ENCODE data around the gene OSBPL2. TPM values are rescaled to one million over a fixed set of nuclear protein-coding genes. Genes with fewer than 3 reads are reported as not detected.

Gene OSBPL2
- polyA plus RNA-seq, 1 experiment: 20.5 TPM

DNA sequence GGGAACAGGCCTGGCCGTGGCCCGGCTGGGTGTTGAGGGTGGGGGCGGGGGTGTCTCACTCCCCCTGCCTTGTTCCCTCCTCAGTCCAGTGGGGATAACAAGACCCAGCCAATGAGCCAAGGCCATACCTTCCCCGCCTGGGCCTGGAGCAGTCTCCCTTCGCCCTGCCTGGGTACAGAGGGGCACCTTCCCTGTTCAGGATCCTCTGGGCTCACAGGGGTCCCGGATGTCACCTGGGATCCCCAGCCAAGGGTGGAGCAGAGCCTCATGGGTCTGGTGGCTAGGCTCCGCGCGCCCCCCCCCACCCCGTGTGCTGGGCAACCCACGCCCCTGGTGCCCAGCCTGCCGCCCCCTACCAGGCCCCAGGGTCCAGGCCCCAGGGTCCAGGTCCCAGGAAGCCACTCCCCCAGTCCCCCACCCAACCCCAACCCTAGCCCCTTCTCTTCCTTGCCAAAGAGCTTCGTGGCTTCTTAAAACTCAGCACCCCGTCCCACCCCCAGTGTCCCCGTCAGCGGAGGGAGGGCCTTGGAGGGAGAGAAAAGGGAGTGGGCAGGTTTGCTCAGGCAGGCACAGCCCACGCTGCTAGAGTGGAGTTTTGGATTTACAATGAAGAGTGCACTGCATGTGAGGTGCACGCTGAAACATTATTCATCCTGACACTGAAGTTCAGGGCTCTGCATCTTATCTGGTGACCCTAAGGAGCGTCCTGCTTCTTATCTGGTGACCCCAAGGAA is 30.1 kb upstream of the OSBPL2 start:
- CTCF ChIA-PET: no interaction called here
- H3K36me3 ChIP-seq (ENCODE audit: control insufficient read depth, insufficient read depth, low read length): no peaks in the 10 kb centered on the region; the same call in none of the 2 replicates
- no peak overlapping the region for H3K4me3 ChIP-seq (ENCODE audit: low read depth, low read length)
- no peak for DNase-seq (ENCODE audit: low read depth)
- TF ChIP-seq, protein P1, sequence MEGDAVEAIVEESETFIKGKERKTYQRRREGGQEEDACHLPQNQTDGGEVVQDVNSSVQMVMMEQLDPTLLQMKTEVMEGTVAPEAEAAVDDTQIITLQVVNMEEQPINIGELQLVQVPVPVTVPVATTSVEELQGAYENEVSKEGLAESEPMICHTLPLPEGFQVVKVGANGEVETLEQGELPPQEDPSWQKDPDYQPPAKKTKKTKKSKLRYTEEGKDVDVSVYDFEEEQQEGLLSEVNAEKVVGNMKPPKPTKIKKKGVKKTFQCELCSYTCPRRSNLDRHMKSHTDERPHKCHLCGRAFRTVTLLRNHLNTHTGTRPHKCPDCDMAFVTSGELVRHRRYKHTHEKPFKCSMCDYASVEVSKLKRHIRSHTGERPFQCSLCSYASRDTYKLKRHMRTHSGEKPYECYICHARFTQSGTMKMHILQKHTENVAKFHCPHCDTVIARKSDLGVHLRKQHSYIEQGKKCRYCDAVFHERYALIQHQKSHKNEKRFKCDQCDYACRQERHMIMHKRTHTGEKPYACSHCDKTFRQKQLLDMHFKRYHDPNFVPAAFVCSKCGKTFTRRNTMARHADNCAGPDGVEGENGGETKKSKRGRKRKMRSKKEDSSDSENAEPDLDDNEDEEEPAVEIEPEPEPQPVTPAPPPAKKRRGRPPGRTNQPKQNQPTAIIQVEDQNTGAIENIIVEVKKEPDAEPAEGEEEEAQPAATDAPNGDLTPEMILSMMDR (IDR thresholded peaks at IDR 0.05; ENCODE audit: insufficient read depth, low read depth, low read length): no peak
- POLR2A ChIA-PET: no interaction called here
- no peaks in the 10 kb centered on the region; the same call in 1 of the 2 replicates for H3K27me3 ChIP-seq (ENCODE audit: control insufficient read depth, insufficient read depth, low read length)

DNA sequence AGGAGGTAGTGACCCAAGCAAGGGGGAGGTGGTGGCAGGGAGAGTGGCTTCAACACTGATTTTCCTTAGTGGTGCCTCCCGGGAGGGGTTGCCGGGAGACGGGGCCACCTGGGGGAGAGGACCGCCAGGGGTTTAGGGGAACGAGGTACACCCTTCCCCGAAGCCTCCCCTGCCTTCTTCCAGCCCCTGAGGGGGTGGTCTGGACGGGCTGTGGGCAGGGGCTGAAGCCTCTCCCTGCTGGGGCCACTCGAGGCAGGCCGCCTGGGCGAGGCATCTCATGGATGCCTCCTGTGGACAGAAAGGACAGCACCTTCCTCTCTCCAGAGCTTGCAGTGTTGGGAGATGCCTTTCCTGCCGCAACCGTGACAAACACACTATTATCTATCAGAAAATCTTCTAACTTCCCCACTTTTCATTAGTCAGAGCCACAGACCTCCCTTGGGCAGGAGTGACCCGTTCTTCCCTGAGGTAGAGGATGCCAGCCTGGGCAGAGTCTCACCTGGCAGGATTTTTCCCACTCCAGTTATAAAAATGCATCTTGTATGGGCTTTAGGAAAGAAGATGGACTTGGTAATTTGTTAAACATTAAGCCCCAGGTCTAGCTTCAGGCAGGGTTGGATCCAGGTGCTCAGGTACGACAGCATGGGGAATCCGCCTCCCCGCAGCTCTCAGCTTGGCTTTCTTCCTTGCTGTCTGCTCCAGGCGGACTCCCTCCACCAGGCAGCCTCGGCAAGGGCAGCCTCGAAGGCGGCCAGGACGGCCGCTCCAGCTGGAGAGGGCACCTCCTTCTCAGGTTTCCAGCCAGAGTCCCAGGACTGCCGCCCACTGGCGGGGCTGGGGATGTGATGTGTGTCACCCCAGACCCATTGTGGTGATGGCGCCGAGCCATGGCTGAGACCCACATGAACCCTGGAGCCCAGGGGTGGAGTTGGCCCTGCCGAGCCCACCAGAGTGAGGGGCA is 29.2 kb upstream of the OSBPL2 start:
- Histone ChIP-seq H3K4me3 (ENCODE audit: low read depth, low read length) (no peak overlapping the region), H3K36me3 (ENCODE audit: control insufficient read depth, insufficient read depth, low read length) (no peaks in the 10 kb centered on the region; the same call in 1 of the 2 replicates), H3K27me3 (ENCODE audit: control insufficient read depth, insufficient read depth, low read length) (no peaks in the 10 kb centered on the region; the same call in 1 of the 2 replicates)
- no peak for DNase-seq (ENCODE audit: low read depth)
- POLR2A ChIA-PET: no interaction called here
- TF ChIP-seq, protein P1 (IDR thresholded peaks at IDR 0.05; ENCODE audit: insufficient read depth, low read depth, low read length): no peak
- CTCF ChIA-PET: no interaction called here

DNA sequence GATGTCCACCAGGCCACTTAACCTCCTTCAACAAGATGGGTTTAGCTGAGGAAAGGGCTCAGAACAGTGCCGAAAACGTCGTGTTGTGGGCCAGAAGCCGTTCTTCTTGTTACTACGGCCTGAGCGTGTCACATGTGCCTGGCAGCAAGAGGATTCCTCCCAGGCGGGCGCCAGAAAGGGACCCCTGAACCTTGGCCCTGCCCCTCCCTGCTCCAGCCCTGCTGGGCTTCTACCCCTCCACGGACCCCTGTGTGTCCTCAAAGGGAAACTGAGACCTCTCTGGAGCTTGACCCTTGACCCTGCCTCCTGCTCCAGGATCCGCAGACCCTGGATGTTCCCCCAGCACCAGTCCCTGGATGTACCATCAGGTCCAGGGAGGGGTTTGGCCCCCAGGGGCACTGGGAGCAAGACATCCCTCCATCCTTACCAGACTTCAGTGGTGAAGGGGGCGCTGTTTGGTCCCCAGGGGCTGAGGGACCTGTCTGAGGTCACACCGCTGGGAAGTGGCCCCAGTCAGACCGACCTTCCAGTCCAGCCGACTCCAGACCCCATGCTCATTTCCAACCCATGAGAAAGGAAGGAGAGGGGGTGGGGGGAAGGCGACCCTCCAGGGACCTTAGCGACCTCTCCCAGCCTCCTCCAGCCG is 28.3 kb upstream of the OSBPL2 start:
- Histone ChIP-seq H3K4me3 (ENCODE audit: low read depth, low read length) (no peak overlapping the region), H3K27me3 (ENCODE audit: control insufficient read depth, insufficient read depth, low read length) (no peaks in the 10 kb centered on the region; the same call in 1 of the 2 replicates), H3K36me3 (ENCODE audit: control insufficient read depth, insufficient read depth, low read length) (no peaks in the 10 kb centered on the region; the same call in 1 of the 2 replicates)
- ChIA-PET POLR2A (no interaction called here), CTCF (no interaction called here)
- TF ChIP-seq, protein P1 (IDR thresholded peaks at IDR 0.05; ENCODE audit: insufficient read depth, low read depth, low read length): no peak
- no peak for DNase-seq (ENCODE audit: low read depth)

DNA sequence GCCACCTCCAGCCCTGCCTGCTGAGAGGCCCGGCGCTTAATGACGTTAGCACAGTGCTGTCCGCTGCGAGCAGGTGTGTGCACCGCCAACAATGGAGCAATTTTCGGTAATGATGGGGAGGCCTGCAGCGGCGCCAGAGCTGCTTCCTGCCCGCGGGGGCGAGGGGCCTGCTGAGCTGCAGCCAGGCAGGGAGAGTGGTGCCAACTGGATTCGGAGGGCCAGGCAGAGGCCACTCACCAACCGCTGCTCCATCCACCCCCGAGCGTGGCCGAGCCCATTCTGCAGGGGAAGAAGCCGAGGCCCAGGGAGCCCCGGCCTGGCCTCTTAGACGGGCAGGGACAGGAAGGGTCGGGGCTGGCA is 27.8 kb upstream of the OSBPL2 start:
- no peak for DNase-seq (ENCODE audit: low read depth)
- ChIA-PET CTCF (no interaction called here), POLR2A (no interaction called here)
- Histone ChIP-seq H3K36me3 (ENCODE audit: control insufficient read depth, insufficient read depth, low read length) (no peaks in the 10 kb centered on the region; the same call in 1 of the 2 replicates), H3K27me3 (ENCODE audit: control insufficient read depth, insufficient read depth, low read length) (no peaks in the 10 kb centered on the region; the same call in none of the 2 replicates), H3K4me3 (ENCODE audit: low read depth, low read length) (no peak overlapping the region)
- TF ChIP-seq, protein P1 (IDR thresholded peaks at IDR 0.05; ENCODE audit: insufficient read depth, low read depth, low read length): no peak

DNA sequence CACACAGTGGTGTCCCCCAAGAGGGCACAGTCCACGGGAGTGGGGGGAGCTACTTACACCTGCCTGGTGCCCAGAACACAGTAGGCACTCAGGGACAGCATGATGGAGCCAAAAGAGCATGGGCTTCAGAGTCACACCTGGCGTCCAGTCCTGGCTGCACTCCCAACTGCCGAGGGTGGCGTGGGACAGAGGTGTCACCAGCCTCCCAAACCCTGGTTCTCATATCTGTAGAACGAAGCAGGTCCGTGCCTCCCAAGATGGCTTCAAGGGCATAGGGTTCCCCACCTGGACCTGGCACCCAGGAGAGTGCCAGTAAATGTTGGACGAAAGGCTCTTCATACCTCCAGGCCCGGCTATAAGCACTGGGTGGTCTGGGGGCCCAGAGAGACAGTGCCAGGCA is 27.1 kb upstream of the OSBPL2 start:
- TF ChIP-seq, protein P1 (IDR thresholded peaks at IDR 0.05; ENCODE audit: insufficient read depth, low read depth, low read length): no peak
- CTCF ChIA-PET: no interaction called here
- Histone ChIP-seq H3K36me3 (ENCODE audit: control insufficient read depth, insufficient read depth, low read length) (no peaks in the 10 kb centered on the region), H3K4me3 (ENCODE audit: low read depth, low read length) (no peak overlapping the region), H3K27me3 (ENCODE audit: control insufficient read depth, insufficient read depth, low read length) (no peaks in the 10 kb centered on the region; the same call in none of the 2 replicates)
- no peak for DNase-seq (ENCODE audit: low read depth)
- POLR2A ChIA-PET: no interaction called here
